ENCODE results near the gene MRTFA. TPM values are rescaled to one million over a fixed set of nuclear protein-coding genes. Genes with fewer than 3 reads are reported as not detected.
A peak's percentile ranks its signal among the peaks of the same experiment; 100 is the strongest.

The MRTFA gene
- total and polyA plus RNA-seq, 9 of the 15 experiments (the other 6 are each of a cell fraction or from before 2014, with no cell fraction given), result 0.84 to 21.1 (median 3.7) TPM

- TF ChIP-seq SETDB1 (IDR thresholded peaks at IDR 0.05; ENCODE audit: low read length), result no peak
- TF ChIP-seq CHD2 (IDR thresholded peaks at IDR 0.05; ENCODE audit: low read depth, low read length), result peak; percentile 35; the same call in 1 of the 2 replicates
- TF ChIP-seq GTF2A2 (tag; IDR thresholded peaks at IDR 0.05), result no peak
- peak; percentile 79 for TF ChIP-seq GABPB1 (CRISPR knock-in tag; IDR thresholded peaks at IDR 0.05)
- TF ChIP-seq NEUROD1 (IDR thresholded peaks at IDR 0.05; ENCODE audit: borderline replicate concordance, low read depth, low read length, partially characterized antibody), result peak; percentile 82
- no peak for TF ChIP-seq ZBTB11 (CRISPR knock-in tag; IDR thresholded peaks at IDR 0.05)
- TF ChIP-seq MECOM (CRISPR knock-in tag; IDR thresholded peaks at IDR 0.05), result no peak
- no peak for TF ChIP-seq ZNF239 (CRISPR knock-in tag; IDR thresholded peaks at IDR 0.05)
- TF ChIP-seq TCF3 (CRISPR knock-in tag; IDR thresholded peaks at IDR 0.05), result no peak
- peak; percentile 64 for TF ChIP-seq POLR2B (IDR thresholded peaks at IDR 0.05; ENCODE audit: low read depth, partially characterized antibody)
- 0 out of 4 replicates have a peak, but pooled peaks of 1 of the 2 experiments have one; percentile 6 for TF ChIP-seq RAD21 (CRISPR knock-in tag; conservative IDR thresholded peaks at IDR 0.05 in 1 of 2, IDR thresholded peaks at IDR 0.05 in 1 of 2)
- TF ChIP-seq ILK (tag; IDR thresholded peaks at IDR 0.05; ENCODE audit: borderline replicate concordance, low read depth), result no peak
- no peak; the same call in 1 of the 2 replicates for TF ChIP-seq JUN (IDR thresholded peaks at IDR 0.05; ENCODE audit: borderline replicate concordance, low read depth, low read length)
- peak; percentile 68; the same call in 1 of the 2 replicates for TF ChIP-seq JUN (CRISPR knock-in tag; IDR thresholded peaks at IDR 0.05; ENCODE audit: borderline replicate concordance)
- TF ChIP-seq CBFA2T2 (conservative IDR thresholded peaks at IDR 0.05), result no peak
- no peak for TF ChIP-seq XRCC4 (IDR thresholded peaks at IDR 0.05; ENCODE audit: extremely low read depth, insufficient read depth, insufficient read length)
- peak; percentile 37 to 52; a peak in 2 of 4 replicates for TF ChIP-seq SIN3A (IDR thresholded peaks at IDR 0.05; ENCODE audit: borderline replicate concordance in 2 of 2, control insufficient read depth in 1 of 2, low read depth in 2 of 2, low read length in 2 of 2)
- TF ChIP-seq DMBX1 (CRISPR knock-in tag; IDR thresholded peaks at IDR 0.05; ENCODE audit: borderline replicate concordance), result no peak
- TF ChIP-seq CREB3 (tag; conservative IDR thresholded peaks at IDR 0.05; ENCODE audit: low read depth), result no peak
- TF ChIP-seq ZNF263 (CRISPR knock-in tag; IDR thresholded peaks at IDR 0.05; ENCODE audit: borderline replicate concordance), result peak; percentile 47; the same call in 1 of the 2 replicates
- no peak for TF ChIP-seq LARP7 (IDR thresholded peaks at IDR 0.05)
- TF ChIP-seq CBX2 (IDR thresholded peaks at IDR 0.05; ENCODE audit: insufficient read depth, low read length, poor library complexity, severe bottlenecking), result no peak
These were observed at the start of gene MRTFA (continued) for GRCh38 chr22:40636380-40637182.
